GM18519 (cell line): ENCODE data around the gene UCHL1.

ENCODE experiments used
- ATAC-seq: cut with Tn5 transposase; IDR thresholded peaks from one replicate; pipeline ENCODE4 v1.9.1; 2021; ENCODE audit warnings: mild to moderate bottlenecking, moderate library complexity; ENCODE audit not compliant: unreplicated experiment, low FRiP score

UCHL1 gene

GRCh38 chr4:41256740-41257256 lies at the start of gene UCHL1:
Gene UCHL1 (plus strand): TSS chr4:41256928. CDS start chr4:41256977, 49 bp downstream.
- ATAC-seq: peak; percentile 36

GRCh38 chr4:41207291-41207831 lies 49.4 kb upstream of the UCHL1 start:
- ATAC-seq: no peak

DNA sequence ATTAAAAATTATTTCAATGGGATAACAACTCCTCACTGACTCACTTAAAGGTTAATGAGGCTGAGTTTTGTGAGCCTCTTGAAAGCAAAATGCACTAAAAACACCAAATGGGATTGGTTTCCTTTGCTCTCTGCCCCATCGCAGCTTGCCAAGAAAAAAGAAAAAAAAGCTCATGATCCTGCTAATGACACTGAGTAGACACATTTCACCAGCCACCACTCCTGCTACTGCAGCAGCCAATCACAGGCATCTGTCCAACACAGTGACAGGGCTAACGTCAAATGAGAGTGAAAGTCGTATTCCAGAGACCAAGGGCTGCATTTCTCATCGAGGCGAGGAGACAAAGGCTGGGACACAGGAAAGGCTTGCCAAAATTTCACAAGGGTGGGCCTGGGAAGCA lies 47.5 kb upstream of the UCHL1 start:
- ATAC-seq: no peak

DNA sequence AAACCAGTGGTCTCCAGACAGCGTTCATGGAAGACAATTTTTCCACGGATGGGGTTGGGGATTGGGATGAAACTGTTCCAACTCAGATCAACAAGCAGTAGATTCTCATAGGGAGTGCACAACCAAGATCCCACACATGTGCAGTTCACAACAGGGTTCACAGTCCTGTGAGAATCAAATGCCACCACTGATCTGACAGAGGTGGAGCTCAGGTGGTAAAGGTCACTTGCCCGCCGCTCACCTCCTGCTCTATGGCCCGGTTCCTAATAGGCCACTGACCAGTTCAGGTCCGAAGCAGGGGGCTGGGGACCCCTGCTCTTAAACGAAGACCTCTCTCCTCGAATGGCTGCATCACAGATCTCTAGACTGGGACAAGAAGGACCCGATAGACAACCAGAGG lies 46.8 kb upstream of the UCHL1 start:
- no peak for ATAC-seq

GRCh38 chr4:41211951-41212615 lies 44.6 kb upstream of the UCHL1 start:
- ATAC-seq: no peak

- ATAC-seq: no peak
These were observed 44.0 kb upstream of the UCHL1 start for GRCh38 chr4:41212616-41213203.

- ATAC-seq: no peak
These were observed 43.0 kb upstream of the UCHL1 start for GRCh38 chr4:41213625-41214135.

DNA sequence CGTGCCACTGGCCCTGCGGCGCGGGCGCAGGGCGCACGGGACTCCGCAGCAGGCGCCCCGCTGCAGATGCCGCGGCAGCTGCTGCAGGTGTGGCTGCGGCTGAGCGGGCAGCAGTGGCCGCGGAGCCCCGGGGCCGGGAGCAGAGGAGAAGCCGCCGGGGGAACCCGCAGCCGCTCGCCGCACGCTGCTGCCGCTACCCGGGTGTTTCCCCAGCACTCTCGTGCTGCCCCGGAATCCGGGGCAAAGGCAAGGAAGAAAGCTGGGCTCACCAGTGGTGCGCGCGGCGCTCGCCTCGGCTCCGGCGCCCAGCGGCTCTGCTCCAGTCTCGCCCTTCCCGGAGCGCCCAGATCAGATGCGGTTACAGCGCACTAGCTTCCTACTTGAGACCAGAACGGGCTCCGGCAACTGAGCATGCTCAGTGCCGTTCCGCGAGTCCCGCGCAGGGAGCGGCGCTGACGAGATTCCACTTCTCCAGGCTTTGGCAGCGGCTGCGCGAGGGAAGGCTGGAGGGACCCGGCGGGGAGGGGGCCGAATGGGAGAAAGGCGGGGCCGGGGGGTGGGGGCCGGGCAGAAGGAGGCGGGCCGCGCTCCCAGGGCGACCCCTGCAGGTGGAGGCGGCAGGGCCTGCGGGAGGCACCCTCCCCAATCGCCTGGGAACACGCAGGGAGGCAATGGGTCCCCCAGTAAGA lies 42.4 kb upstream of the UCHL1 start, which contains the start of gene APBB2:
TSS of gene APBB2 (minus strand) at position 407 of the 689 bp plus-strand sequence. CDS start 181,288 bp downstream, outside the sequence.
- peak; percentile 39 for ATAC-seq

DNA sequence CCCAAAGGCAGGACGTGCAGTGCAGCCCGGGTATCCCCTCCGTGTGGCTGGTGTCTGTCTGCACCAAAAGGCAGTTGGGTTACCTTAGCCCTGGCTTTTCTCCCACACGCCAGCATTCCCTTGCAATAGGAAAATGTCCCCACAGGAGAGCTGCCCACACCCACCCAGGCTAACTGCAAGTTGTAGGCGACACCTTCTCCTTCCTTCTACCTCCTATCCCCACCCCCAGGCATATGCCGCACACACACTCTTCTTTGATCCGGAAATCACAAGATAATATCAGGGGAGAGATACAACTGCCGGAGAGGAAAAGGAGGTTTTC lies 41.9 kb upstream of the UCHL1 start:
- no peak for ATAC-seq

DNA sequence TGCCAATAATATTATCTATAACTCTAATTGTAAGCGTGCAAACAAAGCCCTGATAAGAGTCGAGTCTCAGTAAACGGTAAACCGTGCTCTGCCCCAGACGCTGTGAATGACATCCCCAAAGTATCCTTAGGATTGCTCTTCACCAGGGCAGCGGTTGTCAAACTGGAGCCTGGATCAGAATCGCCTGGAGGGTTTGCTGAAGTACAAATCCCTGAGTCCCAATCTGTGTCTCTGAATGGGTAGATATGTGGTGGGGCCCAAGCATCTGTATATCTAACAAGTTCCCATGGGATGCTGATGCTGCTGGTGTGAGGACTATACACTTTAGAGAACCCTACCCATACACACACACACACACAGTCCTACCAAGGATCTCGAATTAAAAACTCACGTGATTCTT lies 41.6 kb upstream of the UCHL1 start:
- ATAC-seq: no peak

DNA sequence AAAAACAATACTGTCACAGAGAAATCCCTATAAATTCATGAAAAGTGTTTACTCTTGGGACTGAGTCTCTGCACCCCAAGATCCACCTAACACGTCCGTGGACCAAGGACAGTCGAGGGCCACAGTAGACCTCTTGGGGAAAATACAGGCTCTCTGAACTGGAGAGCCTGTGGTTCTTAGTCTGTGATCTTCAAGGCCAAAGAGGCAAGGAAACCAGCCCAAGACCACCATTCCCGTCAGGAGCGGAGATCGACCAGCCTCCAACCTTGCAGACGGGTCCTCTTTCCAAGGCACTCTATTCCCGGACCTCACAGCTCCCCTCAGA lies 40.8 kb upstream of the UCHL1 start:
- no peak for ATAC-seq

- ATAC-seq: no peak
These were observed 40.3 kb upstream of the UCHL1 start for GRCh38 chr4:41216294-41217019.

- ATAC-seq: no peak
These were observed 39.8 kb upstream of the UCHL1 start for GRCh38 chr4:41217020-41217333.

- no peak for ATAC-seq
These were observed 39.4 kb upstream of the UCHL1 start for GRCh38 chr4:41217374-41217773.

DNA sequence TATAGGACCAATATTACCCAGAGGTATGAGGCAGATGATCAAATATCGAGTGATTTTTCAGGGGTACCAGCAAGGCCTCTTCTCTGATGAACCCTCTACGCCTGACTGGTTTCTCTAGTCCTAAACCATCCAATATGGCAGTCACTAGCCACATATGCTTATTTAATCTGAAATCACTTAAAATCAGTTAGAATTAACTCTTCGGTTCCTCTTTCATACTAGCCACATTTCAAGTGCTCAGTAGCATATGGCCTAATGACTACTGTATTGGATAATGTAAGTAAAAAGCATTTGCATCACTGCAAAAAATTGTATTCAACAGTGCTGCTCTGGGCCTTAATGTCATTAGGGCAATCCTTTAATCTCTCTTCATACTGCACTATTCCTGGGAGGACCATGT lies 38.0 kb upstream of the UCHL1 start:
- no peak for ATAC-seq

GRCh38 chr4:41219421-41219950 lies 37.2 kb upstream of the UCHL1 start:
- no peak for ATAC-seq

GRCh38 chr4:41221850-41222645 lies 34.7 kb upstream of the UCHL1 start:
- ATAC-seq: no peak

DNA sequence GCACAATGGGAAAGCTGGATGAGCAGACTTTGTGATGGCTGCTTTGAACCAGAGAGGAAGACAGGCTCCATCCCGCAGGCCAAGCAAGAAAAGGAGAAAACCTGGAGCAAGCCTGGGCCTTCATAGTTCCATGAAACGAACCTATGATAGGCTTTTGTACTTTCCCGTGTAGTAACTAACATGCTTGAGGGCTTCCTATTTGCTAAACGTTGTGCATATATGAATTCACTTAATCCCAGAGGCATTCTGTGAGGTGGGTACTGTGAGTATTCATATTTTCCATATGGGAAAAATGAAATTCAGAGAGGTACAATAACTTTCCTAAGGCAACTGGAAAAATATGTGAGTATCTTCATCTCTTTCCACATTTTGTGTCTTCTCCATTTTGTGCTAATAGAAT lies 28.8 kb upstream of the UCHL1 start:
- no peak for ATAC-seq

DNA sequence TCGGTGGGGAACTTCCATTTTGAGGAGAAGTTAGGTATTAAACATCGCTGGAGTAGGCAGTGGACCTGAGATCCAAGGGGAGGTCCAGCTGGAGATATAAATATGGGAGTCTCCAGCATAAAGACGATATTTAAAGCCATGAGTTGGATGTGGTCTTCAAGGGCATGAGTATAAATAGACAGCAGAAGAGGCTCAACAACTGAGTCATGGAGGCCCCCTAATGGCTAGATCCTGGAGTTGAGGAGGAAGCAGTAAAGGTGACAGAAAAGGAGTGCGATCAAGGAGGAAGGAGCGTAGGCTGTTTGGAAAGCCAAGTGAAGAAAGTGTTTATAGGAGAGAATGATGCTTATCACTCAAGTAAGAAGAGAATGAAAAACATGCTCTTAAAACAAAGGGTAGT lies 24.3 kb upstream of the UCHL1 start:
- ATAC-seq: no peak

DNA sequence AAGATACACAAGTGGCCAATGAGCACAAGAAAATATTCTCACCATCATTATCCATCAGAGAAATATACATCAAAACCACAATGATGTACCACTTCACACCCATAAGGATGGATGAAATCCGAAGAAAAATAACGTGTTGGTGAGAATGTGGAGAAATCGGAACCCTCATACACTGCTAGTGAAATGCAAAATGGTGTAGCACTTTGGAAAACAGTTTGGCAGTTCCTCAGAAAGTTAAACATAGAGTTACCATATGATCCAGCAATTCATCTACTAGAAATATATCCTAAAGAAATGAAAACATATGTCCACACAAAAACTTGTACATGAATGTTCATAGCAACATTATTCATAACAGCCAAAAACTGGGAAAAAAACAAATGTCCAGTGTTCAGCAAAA lies 23.9 kb upstream of the UCHL1 start:
- ATAC-seq: no peak
